Stimulated activated CD8-positive, alpha-beta memory T cell treated with anti-CD3 and anti-CD28 coated beads, Interleukin-4, amount 100 ng/mL, for 48 hours (primary cell): ENCODE data around the gene PNMT.

ENCODE experiments used
- DNase-seq: peaks from one replicate; pipeline ENCODE4 v3.0.0-alpha.2; 2020

PNMT gene

DNA sequence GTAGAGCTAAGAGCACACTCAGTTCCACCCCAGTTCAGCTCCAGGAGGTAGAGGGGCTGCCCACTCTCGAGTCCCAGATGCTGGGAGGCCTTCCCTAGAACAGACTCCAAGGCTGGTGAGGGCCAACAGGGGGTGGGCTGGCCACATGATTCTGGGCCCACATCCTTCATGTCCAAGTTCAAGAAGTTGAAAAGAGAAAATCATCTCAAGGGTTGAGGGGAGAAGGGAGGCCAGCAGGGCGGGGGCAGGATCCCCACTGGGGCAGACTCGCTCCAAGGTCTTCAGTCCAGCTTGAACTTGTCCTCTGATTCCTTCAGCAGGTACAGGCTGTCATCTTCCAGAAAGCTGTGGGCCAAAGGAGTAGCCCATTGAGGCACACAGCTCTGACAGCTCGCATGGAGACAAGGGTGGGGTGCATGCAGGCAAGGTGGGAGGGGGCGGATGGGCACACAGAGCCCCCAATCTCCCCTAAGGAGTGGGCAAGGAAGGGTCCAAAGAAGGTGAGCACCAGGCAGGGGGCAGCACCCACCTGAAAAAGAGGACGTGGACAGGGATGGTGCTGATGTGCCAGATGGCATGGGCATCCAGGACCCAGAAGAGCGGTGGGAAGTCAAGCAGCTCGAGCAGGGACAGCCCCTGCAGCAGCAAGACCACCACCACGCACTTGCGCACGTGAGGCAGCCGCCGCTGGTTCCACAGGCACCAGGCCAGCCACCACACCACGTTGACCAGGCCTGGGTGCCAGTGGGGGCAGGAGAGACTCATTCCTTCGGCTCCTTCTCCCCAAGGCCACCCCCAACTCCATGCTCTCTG lies 4.5 kb downstream of the PNMT start:
- DNase-seq, result no peak

GRCh38 chr17:39673335-39674081 lies 5.3 kb downstream of the PNMT start:
- no peak for DNase-seq

- DNase-seq, result no peak
These were observed 5.9 kb downstream of the PNMT start for GRCh38 chr17:39674179-39674578.

- no peak for DNase-seq
These were observed 6.6 kb downstream of the PNMT start for GRCh38 chr17:39674702-39675389.

GRCh38 chr17:39675390-39676082 lies 7.3 kb downstream of the PNMT start:
- DNase-seq, result no peak

DNA sequence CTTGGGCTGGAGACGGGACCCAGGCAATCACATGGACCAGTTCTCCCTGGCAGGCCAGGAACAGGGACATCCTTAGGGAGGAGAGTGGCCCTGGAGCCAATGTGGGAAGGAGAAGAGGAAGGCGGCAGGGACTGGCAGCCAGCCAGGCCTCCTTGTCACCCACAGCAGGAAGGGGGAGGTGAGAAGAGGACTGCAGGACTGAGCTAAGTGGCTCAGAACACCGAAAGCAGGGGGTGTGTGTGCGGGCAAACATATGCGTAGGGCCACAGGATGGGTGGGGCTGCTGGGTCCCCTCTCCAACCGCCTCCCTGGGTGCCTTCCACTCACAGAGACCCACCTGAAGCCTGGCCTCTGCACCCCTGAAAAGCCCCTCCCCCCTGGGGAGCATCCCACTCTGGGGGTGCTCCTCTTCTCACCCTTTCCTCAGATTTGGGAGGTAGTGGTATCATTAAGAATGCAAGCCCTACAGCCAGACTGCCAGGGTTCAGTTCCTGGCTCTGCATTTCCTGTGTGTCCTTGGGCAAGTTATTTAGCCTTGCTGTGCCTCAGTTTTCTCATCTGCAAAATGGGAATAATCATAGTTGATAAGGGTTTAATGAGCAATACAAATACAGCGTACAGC lies 8.1 kb downstream of the PNMT start:
- peak; percentile 56 for DNase-seq

GRCh38 chr17:39677072-39677471 lies 8.8 kb downstream of the PNMT start:
- no peak for DNase-seq

DNA sequence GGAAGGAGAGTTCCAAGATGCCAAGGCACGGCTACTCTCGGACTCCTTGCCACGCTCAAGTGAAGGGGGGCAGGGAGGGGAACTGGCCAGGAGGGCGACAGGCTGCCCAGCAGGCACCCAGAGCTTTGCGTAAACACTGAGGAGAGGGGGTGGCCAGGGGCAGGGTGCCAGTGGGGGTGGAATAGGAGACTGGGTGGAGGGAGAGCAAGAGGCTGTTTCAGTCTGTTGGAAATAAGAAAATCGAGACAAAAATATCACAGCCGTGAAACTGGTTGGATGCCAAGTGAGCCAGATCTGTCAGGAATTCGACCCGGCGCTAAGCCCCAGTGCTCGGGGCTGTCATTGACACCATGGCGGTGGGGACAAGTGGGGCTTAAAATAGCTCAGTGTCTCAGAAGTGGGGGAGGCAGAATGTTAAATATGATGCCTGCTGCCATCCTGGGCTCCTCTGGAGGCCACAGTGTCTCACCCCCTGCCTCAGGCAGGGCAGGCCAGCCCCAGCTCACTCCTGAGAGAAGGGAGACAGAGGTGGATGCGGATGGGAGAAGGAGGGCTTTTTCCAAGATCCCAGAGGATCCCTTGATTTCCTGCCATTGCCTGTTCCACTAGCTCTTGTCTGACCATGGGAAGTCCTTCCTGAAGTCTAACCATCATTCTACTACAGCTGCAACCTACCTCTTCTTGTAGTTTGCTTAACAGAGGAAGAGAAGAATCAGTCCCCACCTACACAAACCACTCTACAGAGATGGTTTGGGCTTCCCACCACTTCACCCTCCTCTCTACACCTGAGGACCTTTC lies 9.5 kb downstream of the PNMT start:
- no peak for DNase-seq

- DNase-seq, result no peak
These were observed 10.3 kb downstream of the PNMT start for GRCh38 chr17:39678340-39679116.

DNA sequence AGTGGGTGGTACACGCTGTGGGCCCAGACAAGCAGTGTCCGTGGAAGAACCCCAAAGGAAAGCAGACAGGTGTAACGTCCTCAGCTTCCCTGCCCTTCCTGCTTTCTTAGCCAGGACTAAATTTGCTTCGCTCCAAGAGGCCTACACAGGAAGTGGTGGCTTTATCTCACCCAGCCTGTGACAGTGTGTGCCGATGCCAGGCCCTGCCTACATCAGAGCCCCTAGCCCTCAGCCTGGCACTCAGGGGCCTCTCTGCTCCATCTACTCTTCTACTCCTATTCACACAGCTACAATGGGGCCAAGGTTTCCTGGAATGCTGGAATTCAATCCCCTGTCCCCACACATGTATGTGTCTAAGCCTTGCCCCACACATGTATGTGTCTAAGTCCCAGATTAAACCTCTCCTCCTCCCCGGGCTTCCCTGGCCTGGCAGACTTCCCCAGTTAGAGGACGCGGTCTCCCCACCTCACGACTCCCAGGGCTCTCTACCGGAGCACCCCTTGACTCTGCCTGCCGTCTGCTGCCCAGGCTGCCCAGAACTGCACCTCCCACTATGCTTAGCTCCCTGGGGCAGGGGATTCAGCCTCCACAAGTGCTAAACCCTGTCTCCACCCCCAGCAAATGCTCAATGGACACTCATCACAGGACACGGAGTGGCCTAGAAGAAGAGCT lies 11.4 kb downstream of the PNMT start:
- DNase-seq, result peak; percentile 57

DNA sequence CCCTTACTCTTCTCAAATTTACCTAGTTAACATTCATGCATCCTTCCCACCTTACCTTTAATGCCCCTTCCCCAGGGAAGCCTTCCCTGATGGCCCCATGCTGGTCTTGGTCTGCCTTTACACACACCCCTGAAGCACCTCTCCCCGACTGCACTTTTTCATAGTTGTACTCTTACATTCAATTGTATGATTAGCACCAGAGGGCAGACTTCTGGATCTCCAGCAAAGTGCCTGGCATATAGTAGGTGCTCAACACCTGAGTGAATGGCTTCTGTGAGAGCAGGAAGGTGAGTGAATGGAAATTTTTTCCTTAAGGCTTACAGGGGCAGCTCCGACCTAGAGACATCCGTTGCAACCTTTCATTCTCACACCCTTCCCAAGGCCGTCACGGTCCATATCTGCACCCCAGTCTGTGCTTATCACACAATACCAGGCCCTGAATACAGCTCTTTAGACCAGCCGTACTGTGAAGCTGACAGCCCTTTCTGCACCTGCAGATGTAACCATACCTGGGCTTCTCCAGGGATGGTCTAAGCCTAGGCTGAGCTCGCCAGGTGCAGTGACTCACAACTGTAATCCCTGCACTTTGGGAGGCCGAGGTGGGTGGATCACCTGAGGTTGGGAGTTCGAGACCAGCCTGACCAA lies 15.2 kb downstream of the PNMT start:
- no peak for DNase-seq

GRCh38 chr17:39684369-39685192 lies 16.3 kb downstream of the PNMT start:
- no peak for DNase-seq

- no peak for DNase-seq
These were observed 18.9 kb downstream of the PNMT start for GRCh38 chr17:39687101-39687545.

- peak; percentile 91 for DNase-seq
These were observed 19.6 kb downstream of the PNMT start, which contains the start of gene PGAP3 for GRCh38 chr17:39687546-39688474. Gene PGAP3 (minus strand): TSS chr17:39688057. CDS start chr17:39688014, 43 bp downstream.

GRCh38 chr17:39688475-39688835 lies 20.2 kb downstream of the PNMT start:
- no peak for DNase-seq

DNA sequence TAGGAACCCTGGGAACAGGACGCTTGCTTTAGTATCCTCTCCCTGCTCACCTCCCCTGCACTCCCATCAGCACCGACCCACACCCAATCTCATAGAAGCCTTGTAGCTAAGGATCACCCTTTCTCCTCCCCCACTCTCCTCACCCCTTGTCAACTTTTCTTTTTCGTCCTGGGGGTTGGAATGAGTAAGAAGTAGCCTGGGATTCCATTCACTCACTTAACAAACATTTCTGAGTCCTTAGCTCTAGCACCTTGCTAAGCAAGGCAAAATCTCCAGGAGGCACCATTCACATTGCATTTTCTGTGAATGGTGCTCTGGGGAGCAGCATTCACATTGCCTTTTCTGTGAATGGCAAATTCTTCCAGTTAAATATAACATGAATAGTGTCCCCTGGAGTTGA lies 20.7 kb downstream of the PNMT start:
- DNase-seq, result no peak

DNA sequence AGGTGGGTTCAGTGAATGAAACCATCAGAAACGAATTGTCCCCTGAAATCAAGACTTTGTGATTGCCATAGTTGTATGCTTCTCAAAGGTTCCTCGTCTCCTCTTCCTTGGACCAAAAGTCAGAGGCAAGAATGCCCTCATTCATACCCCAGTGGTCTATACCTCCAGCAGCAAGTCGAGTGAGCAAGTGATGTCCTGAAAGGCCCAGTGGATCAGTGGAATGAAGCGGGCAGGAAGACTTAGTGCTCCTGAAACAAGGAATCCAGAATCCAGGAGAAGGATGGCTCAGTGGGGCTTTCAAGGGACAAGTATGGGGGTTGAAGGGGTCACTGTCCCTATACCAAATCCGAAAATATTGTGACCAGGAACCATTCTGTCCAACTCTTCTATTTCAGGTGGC lies 26.3 kb downstream of the PNMT start:
- no peak for DNase-seq

DNA sequence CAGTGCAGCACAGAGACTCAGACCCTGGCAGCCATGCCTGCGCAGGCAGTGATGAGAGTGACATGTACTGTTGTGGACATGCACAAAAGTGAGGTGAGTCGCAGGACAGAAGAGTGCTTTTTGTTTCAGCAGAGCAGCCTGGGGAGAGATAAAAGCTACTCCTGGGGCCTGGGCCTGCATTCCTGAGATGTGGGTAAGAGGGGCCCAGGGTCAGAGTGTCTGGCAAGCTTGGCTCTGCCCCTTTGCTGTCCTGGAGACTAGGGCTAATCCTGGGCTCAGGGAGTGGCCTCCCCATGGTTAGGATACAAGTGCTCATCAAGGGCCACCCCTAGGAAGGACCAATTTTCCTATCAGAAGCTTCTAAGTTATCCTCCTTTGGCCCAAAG lies 26.8 kb downstream of the PNMT start:
- no peak for DNase-seq
